ENCODE results near the gene KMT2A.
A peak's percentile ranks its signal among the peaks of the same experiment; 100 is the strongest.
"Not testable (repeated sequence)": the region's sequence is repeated elsewhere in the genome, so short reads cannot be mapped to it uniquely, and the experiment has no call there.

Gene KMT2A

GRCh38 chr11:118435893-118436624, at the start of gene KMT2A:
Gene KMT2A (plus strand): TSS chr11:118436492. CDS start chr11:118436513, 21 bp downstream.
- DNase-seq, result peak; percentile 94

- DNase-seq, result no peak
These were observed 40.2 kb upstream of the KMT2A start for GRCh38 chr11:118396097-118396501.

- no peak for DNase-seq
These were observed 38.8 kb upstream of the KMT2A start for GRCh38 chr11:118397448-118397847.

- peak; percentile 53 for DNase-seq
These were observed 37.3 kb upstream of the KMT2A start for GRCh38 chr11:118398791-118399559.

- peak; percentile 92 for DNase-seq
These were observed 35.0 kb upstream of the KMT2A start, which contains the start of gene ATP5MG for GRCh38 chr11:118401151-118401879. Gene ATP5MG (plus strand): TSS chr11:118401606. CDS start chr11:118401666, 60 bp downstream.

GRCh38 chr11:118401880-118402590, 34.3 kb upstream of the KMT2A start:
- DNase-seq, result no peak

GRCh38 chr11:118402594-118402993, 33.7 kb upstream of the KMT2A start:
- DNase-seq, result not testable (repeated sequence)

- no peak for DNase-seq
These were observed 29.6 kb upstream of the KMT2A start for GRCh38 chr11:118406599-118407166.

- no peak for DNase-seq
These were observed 26.1 kb upstream of the KMT2A start for GRCh38 chr11:118410055-118410745.

- DNase-seq, result no peak
These were observed 24.8 kb upstream of the KMT2A start for GRCh38 chr11:118411530-118411929.

- DNase-seq, result no peak
These were observed 23.4 kb upstream of the KMT2A start for GRCh38 chr11:118412921-118413320.

- no peak for DNase-seq
These were observed 21.1 kb upstream of the KMT2A start for GRCh38 chr11:118415062-118415738.

GRCh38 chr11:118415739-118416068, 20.6 kb upstream of the KMT2A start:
- no peak for DNase-seq

- not testable (repeated sequence) for DNase-seq
These were observed 19.4 kb upstream of the KMT2A start for GRCh38 chr11:118416900-118417299.

GRCh38 chr11:118417801-118418200, 18.5 kb upstream of the KMT2A start:
- DNase-seq, result no peak

GRCh38 chr11:118418766-118419165, 17.5 kb upstream of the KMT2A start:
- no peak for DNase-seq

GRCh38 chr11:118427707-118428106, 8.6 kb upstream of the KMT2A start:
- DNase-seq, result no peak

- no peak for DNase-seq
These were observed 5.3 kb upstream of the KMT2A start for GRCh38 chr11:118430956-118431355.

- no peak for DNase-seq
These were observed 2.2 kb upstream of the KMT2A start for GRCh38 chr11:118434123-118434552.

GRCh38 chr11:118434553-118435289, 1.6 kb upstream of the KMT2A start:
- DNase-seq, result peak; percentile 44

Data from activated CD4-positive, alpha-beta T cell treated with anti-CD3 and anti-CD28 coated beads, Interleukin-2, amount 50 U/mL, for 1 hour (primary cell).